GM18519 (cell line): ENCODE measurements around the gene DNAH8.

ENCODE experiments used
- ATAC-seq: cut with Tn5 transposase; IDR thresholded peaks from one replicate; pipeline ENCODE4 v1.9.1; 2021; ENCODE audit warnings: mild to moderate bottlenecking, moderate library complexity; ENCODE audit not compliant: unreplicated experiment, low FRiP score

The DNAH8 gene

DNA sequence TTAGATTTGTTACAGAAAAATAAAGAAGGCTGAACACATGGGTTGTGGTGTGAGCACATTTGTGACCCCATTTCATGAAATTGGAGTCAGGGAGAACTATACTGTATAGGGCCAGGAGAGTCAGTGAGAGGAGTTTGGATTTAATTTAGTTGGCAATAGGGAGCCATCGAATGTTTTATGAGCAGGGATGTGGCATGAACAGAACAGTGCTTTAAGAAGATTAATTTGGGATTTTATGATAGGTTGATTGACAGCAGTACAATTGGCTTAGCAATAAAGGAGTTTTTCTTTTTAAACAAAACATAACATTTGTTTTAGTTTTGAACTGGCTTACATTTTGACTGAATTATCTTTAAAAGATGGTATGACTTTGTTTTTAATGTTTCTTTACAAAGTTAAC is 227.9 kb downstream of the DNAH8 start:
- ATAC-seq, result no peak

DNA sequence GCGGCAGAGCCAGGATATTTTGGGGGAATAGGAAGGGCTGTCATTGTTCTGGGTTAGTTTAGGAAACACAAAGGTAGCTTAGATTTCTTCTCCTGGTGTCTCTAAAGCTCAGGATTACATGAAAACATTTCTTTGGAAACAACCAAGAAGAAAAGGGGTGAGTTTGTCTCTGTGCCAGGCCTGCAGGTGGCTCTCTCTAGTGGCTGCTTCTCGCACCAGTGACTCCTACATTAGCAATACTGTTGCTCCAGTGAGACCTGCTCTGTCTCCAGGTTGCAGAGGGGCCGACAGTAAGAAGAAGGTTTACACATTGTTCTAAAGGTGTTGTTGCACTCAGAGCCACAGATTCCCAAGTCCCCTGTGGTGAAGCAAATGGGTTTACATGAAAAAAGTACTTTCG is 228.9 kb downstream of the DNAH8 start:
- ATAC-seq, result no peak

DNA sequence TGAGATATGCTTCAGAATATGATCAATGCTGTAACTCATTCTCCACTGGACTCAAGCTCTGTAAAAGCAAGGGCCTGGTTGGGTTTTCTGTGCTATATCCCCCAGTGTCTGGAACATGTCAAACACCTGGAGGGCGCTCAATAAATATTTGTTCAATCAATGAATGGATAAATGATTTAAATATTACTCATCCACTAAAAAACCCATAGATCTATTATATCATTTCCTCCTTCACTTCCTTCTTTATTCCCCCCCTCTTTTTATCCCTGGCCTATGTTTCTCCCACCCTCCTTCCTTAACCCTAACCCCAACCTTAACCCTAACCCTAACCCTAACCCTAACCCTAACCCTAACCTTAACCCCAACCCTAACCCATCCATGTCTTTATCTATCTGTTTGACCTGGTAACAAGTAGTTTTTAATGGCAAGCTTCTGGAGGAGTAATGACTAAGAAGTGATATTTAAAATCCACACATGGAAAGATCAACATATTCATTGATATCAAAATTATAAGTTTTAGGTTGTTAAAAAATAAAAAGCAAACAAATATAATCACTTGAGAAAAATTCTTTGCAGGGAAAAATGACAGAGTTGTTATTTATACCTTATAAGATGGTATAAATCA is 229.7 kb downstream of the DNAH8 start:
- no peak for ATAC-seq

DNA sequence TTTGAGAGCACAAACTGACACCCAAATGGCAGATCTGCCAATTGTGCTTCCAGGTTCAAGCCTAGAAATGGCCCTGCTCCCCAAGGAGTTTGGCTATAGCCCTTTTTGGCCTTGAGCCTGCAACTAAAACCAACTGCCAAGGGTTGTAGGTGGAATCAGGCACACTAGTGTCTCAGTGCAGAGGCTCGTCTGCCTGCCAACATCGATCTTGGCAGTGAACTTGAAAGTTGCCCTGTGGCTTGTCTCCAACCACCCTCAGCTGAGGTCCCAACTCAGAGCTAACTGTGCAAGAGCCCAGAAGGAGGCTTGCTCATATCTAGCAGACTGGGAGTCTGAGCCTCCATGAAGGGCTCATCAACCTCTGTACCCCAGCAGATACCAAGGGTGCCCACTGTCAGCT is 240.8 kb downstream of the DNAH8 start:
- ATAC-seq, result no peak

DNA sequence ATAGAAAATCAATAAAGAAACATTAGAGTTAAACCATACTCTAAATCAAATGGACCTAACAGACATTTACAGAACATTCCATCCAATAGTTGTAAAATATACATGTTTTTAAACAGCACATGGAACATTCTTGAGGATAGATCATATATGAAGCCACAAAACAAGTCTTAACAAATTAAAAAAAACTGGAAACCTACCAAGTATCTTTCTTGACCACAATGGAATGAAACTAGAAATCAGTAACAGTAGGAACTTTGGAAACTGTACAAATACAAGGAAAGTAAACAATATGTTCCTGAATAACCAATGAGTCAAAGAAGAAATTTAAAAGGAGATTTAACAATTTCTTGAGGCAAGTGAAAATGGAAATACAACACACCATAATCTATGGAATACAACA is 242.3 kb downstream of the DNAH8 start:
- ATAC-seq, result no peak

DNA sequence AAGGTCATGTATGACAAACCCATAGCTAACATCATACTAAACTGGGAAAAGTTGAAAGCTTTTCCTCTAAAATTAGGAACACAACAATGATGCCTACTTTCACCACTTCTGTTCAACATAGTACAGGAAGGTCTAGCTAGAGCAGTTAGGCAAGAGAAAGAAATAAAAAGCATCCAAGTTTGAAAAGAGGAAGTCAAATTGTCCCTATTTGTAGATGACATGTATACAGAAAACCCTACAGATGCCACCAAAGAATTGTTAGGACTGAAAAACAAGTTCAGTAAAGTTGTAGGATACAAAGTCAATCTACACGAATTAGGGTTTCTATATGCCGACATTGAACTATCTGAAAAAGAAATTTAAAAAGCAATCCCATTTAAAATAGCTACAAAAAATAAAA is 244.0 kb downstream of the DNAH8 start:
- no peak for ATAC-seq

DNA sequence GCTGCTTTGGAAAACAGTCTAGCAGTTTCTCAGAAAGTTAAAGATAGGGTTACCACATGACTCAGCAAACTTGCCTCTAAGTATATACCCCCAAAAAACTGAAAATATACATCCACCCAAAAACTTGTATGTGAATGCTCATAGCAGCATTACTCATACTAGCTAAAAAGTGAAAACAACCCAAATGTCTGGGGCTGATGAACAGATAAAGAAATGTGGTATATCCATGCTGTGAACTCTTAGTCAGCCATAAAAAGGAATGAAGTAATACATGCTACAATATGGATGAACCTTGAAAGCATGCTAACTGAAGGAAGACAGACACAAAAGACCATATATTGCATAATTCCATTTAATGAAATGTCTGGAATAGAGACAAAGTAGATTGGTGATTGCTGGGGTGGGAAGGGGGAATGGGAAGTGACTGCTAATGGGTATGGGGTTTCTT is 253.6 kb downstream of the DNAH8 start:
- no peak for ATAC-seq

DNA sequence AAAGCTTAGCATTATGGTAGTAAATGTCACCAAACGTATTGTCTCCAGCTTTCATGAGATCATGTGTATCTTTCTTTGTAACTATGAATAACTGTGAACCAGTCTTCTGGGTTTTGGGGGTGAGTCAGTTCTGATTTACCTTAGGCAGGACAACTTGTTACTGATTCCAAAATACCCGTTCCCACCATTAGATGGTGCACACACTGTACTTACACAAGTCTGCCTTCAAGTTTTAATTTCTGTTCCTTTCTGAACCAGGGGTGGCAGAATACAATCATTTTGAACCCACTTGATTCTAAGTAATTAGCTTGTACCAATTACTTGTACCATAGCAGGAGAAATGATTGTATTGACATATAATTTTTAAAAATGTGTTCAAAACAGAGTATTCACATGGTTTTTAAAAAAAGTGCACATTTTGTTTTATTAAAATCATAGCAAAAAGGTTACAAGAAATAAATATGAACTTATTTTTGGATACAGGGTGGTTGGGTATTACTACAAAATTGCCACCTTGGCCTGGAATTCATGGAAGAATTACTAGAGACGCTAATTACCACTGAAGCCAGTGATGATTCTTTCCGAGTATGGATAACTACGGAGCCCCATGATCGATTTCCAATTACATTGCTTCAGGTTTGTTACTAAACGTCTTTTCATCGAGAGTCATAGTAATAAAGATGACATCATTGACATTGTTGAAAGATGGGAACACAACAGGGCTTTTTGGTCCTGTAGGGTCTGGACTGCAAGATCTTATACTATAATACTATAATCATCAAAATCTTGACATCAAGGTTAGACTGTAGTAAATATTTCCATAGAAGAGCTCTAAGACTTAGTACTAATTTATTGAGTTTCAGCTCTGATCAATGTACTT is 258.3 kb downstream of the DNAH8 start:
- ATAC-seq, result no peak

DNA sequence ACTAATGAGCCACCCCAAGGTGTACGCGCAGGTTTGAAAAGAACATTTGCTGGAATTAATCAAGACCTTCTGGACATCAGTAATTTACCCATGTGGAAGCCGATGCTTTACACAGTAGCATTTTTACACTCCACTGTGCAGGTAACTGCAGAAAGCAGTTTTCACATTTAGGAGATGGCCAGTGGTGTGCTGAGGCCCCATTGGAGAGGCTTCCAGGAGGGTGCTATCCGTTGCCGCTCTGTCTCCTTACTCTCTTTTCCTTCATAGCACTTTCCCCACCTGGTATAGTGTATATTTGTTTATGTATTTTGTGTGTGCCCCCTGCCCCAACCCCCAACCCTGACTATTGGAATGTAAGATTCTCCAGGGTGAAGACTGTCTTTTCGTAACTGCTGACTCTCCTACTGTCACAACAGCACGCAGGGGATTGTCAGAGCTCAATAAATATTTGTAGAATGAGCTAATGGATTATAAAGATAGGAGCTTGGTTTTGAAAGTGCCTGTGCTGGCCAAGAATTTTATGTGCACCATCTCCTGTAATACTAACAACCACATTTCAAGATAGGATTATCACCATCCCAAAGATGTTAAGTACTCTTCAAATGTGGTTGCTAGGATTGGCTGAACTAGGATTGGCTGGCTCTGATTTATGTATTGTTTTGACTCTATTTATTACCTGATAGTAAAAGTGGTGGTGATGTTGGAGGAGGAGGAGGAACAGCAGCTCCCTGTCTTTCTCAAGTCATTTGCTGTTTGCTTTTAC is 259.5 kb downstream of the DNAH8 start:
- ATAC-seq, result no peak

DNA sequence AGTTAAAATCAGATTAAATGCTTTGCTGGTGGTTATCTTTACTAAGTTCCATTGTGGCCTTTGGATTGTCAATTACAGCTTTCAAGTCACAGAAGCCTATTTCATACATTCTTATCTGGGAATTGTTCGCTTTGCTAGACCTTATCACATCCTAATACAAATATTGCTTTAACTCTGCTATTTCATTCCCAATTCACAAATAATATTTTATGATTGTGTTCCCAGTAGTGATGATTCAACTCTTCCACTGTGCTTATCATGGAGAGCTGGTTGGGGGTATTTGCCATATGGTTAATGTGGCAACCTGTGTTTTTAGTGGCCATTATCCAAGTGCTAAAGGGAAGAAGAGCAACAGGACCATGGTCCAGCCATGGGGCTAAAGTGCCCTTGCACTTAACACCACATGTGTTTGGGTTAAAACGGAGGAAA is 260.5 kb downstream of the DNAH8 start:
- no peak for ATAC-seq

DNA sequence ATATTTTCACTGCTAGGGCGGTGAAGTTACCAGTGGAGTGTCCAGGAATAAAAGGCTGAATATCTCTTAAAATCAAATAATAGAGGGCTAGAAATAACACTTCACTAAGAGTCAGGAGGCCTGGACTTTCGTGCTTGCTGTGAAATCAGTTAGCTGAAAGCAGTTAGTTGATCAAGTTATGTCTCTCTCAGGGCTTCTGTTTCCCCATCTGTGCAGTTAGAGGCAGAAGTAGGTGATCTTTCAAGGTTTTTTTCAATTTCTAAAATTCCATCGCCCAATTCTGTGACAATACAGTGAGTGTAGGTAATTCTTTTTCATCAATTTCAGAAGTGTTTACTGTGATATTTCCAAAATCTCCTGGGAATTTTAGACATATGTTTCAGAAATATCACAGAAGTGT is 260.9 kb downstream of the DNAH8 start:
- ATAC-seq, result no peak

DNA sequence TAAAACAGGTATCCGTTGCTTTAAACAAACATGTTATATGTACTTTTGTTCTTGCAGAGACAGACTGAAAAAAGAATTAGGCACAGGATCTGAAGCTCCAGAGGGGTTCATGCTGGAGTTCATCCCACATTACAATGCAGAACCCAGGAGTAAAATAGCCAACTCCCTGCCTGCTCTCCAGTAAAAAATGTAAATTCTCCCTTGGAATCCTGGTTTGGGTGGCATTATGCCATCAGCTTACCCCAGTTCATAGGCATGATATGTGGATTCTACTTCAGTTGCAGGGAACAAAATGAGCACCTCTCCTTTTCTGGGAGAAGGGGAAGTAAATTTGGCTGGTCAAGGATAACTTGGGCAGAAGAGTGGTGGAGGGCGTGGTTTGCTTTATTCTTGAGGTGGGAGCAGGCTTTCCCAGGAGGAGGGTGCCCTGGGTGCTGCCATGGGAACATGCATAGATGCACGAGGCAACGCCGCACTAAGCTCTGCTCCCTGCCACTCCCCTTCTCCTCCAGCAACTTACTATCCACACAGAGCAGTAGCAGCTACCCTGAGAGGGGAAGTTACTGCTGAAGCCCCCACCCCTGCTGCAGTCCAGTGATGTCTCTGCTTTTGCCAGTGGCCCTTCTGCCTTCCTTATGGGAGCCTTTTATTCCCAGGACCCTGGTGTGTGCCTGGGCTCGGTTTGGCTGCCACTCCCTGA is 261.8 kb downstream of the DNAH8 start:
- ATAC-seq, result no peak

DNA sequence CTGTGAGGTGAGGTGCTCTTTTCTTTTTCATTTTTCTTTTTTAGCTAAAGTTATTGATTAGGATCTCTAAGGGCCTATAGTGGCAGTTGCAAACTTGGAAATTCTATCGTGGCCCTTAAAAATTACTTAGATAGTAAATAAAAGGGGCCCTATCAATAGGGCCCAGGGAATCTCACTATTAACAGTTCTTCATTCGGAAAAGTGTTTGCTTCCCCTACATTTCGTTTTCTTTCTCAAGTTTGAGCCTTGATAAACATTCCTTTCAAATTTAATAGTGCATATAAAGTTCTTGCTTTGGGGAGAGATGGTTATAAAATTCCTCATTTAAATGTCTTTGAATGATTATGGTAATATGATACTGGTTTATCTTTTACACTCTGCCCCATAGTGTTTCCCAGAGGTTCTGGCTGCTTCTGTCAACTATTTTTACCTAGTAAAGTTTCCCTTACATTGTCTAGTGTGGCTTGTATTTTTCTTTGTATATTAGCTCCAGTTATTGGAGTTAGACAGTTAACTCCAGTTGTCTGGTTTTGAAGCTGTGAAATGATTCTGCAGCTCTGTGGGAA is 263.1 kb downstream of the DNAH8 start:
- ATAC-seq, result no peak

DNA sequence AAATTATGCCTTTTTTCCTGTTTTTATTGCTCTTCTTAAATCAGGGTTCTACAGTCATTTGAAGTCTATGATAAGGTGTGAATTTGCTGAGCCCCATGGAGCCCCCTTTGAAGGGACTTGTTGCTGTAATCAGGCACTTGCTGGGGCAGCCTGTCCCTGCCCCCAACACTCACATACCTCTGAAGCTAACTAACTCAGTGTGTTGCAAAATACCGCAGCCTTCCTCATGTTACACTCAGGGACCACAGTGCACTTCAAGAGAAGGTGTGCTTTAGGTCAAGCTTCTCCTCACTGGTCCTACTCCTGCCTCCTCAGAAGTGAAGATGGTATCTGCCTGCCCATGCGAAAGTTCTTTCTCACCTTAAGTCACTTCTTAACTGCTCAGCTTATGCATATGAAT is 267.4 kb downstream of the DNAH8 start:
- ATAC-seq, result no peak

DNA sequence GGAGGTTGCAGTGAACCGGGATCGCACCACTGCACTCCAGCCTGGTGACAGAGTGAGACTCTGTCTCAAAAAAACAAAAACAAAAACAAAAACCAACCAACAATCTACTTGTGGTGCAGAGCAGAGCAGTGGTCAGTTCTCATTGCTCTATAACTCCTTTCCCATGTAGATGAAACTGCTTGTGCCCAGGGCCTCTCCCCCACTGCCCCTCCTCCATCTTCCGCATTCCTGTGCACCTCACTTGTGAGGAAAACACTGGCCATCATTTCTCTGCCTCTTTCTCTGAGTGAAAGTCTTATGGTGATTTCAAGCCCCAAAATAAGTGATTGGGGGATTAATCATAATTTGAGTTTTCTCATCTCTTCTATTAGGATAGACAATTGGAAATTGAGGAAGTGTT is 269.6 kb downstream of the DNAH8 start:
- no peak for ATAC-seq

DNA sequence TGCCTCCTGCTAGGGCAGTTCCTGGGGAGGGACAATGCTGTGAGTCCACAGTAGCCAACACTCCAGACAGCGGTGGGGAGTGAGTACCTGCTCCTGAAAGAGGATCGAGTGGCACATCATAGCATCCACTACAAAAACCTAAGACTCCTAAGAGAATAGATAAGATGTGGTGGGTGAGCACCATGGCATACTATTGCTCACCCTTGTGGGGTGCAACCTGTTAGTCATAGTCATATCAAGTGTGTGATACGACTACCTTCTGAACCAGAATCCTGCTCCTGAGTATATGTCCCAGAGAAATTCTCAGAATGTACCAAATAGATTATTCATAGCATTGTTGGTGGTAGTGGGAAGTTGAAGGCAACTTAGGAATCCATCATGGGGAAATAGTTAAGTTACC is 270.7 kb downstream of the DNAH8 start:
- no peak for ATAC-seq

DNA sequence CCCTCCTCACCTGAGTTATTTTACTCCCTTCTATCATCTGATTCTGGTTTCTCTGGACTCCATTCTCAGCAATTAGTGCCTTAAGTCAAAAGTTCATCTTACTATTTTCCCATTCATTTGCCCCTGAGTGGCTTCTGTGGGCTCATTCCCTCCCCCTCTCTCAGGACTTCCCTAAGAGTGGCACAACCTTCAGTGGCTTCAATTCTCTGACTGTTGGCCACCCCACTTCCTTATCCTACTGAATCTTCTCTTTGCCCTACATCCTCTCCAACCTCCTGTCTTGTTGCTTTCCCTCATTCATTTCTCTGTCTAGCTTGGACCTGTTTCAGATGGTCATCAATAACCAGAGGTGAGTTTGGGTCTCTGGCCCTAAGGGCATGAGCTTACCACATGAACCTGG is 272.4 kb downstream of the DNAH8 start:
- no peak for ATAC-seq

DNA sequence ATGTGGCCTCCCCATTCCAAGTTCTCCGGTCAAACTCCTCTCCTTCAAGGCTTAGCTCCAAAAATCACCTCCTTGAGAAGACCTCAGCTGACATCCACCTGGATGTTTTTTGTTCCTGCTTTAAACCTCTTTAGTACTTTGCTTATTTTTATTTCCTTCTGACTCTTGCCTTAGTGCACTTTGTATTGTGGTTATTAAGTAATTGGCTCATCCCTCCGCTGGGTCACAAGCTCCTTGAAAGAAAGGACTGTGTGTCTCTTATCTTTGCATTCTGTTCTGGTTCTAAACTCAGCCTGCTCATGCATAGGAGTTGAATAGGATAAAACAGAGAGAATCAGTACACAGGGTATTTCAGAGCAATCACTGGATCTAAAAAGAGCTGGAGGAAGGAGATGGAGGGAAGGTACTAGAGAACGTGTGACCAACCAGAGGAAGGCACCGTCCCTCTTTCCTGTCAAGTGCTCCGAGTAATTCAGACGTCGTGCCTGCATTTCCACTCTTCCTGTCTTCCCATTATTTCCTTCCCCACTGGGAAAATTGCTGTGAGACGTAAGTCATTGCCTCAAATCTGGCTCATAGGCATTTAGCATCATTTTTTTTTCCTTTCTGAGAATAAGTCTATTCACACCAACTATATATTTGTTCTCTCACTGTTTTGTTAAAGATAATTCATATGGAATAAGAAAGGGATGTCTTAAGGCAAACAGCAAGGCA is 273.8 kb downstream of the DNAH8 start:
- no peak for ATAC-seq

DNA sequence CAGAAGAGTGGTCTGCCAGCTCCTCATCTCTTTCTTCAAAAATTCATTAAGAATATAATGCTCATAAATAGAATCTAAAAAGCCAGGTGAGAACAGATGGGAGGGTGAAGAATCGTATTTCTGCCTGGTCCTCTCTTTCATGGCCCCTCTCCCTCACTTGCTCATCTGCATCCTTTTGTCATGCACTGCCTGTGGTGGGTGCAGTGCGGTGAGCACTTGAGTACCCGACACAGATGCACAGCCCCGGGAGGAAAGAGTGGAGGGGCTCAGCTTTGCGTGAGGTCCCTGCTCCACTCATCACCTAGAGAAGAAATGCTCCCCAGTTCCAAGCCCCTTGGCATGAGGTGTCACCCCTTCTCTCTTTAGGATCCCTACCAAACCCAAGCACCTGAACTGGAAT is 275.4 kb downstream of the DNAH8 start:
- ATAC-seq, result no peak

DNA sequence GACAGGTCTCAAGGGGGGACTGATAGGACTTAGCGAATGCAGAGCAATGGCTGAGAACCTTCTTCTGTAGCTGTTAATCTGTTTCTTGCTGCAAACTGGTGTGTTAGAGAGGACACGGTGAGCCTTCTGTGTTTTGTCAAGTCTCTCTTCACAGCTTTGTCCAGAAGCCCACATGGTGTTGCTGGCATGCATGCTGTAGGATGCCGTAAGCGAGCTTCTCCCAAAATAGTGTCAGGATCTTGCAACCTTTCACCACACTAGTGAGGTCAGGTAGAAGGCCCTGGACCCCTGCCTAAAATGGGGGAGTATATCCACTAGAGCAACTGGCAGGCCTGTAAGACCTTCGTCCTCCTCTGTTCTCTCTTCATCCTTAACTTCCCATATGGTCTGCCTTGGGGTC is 281.6 kb downstream of the DNAH8 start:
- ATAC-seq, result no peak
